Stimulated activated CD8-positive, alpha-beta memory T cell treated with anti-CD3 and anti-CD28 coated beads, Interleukin-2, amount 100 ng/mL, for 48 hours (primary cell): Measurements from ENCODE around the gene PER1.
A peak's percentile ranks its signal among the peaks of the same experiment; 100 is the strongest.

Experiments
- DNase-seq, 2 donors: peaks; one replicate each; pipeline ENCODE4 v3.0.0-alpha.2; 2020; ENCODE audit warnings: low read depth in 2 of 2

Gene PER1

GRCh38 chr17:8166731-8167130 lies 14.5 kb upstream of the PER1 start:
- no peak for DNase-seq

- DNase-seq: no peak
These were observed 12.6 kb upstream of the PER1 start for GRCh38 chr17:8164815-8165131.

GRCh38 chr17:8163978-8164814 lies 12.0 kb upstream of the PER1 start:
- DNase-seq: peak in 1 of 2 donors; percentile 73

GRCh38 chr17:8162997-8163977 lies 11.1 kb upstream of the PER1 start:
- no peak for DNase-seq

- peak; percentile 71 to 78 for DNase-seq
These were observed 10.2 kb upstream of the PER1 start, which contains the start of gene VAMP2 for GRCh38 chr17:8162233-8162996. Gene VAMP2, minus strand, starts transcription at chr17:8162948. Its CDS starts 69 bp downstream, at chr17:8162879.

GRCh38 chr17:8161289-8162232 lies 9.4 kb upstream of the PER1 start:
- no peak for DNase-seq

- no peak for DNase-seq
These were observed 8.6 kb upstream of the PER1 start for GRCh38 chr17:8160741-8161221.

GRCh38 chr17:8160224-8160577 lies 8.0 kb upstream of the PER1 start:
- no peak for DNase-seq

- no peak for DNase-seq
These were observed 7.4 kb upstream of the PER1 start for GRCh38 chr17:8159459-8160223.

- no peak for DNase-seq
These were observed 6.8 kb upstream of the PER1 start for GRCh38 chr17:8159032-8159400.

GRCh38 chr17:8158267-8159031 lies 6.2 kb upstream of the PER1 start:
- DNase-seq: peak; percentile 78 to 88

- DNase-seq: peak; percentile 100
These were observed 4.2 kb upstream of the PER1 start for GRCh38 chr17:8156246-8156992.

GRCh38 chr17:8155996-8156245 lies 3.7 kb upstream of the PER1 start:
- DNase-seq: no peak

GRCh38 chr17:8155231-8155995 lies 3.2 kb upstream of the PER1 start:
- DNase-seq: no peak

- no peak for DNase-seq
These were observed 2.5 kb upstream of the PER1 start for GRCh38 chr17:8154608-8155155.

GRCh38 chr17:8153957-8154607 lies 1.9 kb upstream of the PER1 start:
- peak; percentile 75 to 91 for DNase-seq

- peak in 1 of 2 donors; percentile 53 for DNase-seq
These were observed 1.3 kb upstream of the PER1 start for GRCh38 chr17:8153525-8153956.
